Effector memory CD4-positive, alpha-beta T cell (primary cell): ENCODE data around the gene ZDHHC8.

Experiments
- DNase-seq, 3 donors: peaks; one replicate each; pipeline ENCODE4 v3.0.0-alpha.2; 2020
- H3K27ac ChIP-seq: 2 replicates; pipeline ENCODE4 v1.7.0; 2013; ENCODE audit warnings: mild to moderate bottlenecking, low read length, moderate library complexity; ENCODE audit not compliant: insufficient read depth, poor library complexity, severe bottlenecking
- H3K27me3 ChIP-seq: replicated peaks from 2 replicates; pipeline ENCODE4 v1.7.0; 2013; ENCODE audit warnings: mild to moderate bottlenecking, low read length; ENCODE audit not compliant: insufficient read depth, control insufficient read depth, poor library complexity, severe bottlenecking
- H3K36me3 ChIP-seq: 2 replicates; pipeline ENCODE4 v1.7.0; 2013; ENCODE audit warnings: mild to moderate bottlenecking, low read length, moderate library complexity; ENCODE audit not compliant: control insufficient read depth, insufficient read depth
- H3K4me1 ChIP-seq: 2 replicates; pipeline ENCODE4 v1.7.0; 2013; ENCODE audit warnings: low read length, mild to moderate bottlenecking; ENCODE audit not compliant: control insufficient read depth, insufficient read depth, poor library complexity, severe bottlenecking
- H3K4me3 ChIP-seq: 2 replicates; pipeline ENCODE4 v1.7.0; 2013; ENCODE audit warnings: low read length, low read depth, mild to moderate bottlenecking; ENCODE audit not compliant: insufficient read depth, poor library complexity, severe bottlenecking
- H3K9me3 ChIP-seq: 2 replicates; pipeline ENCODE4 v1.7.0; 2013; ENCODE audit warnings: mild to moderate bottlenecking, low read length, moderate library complexity; ENCODE audit not compliant: control insufficient read depth

ZDHHC8 gene

DNA sequence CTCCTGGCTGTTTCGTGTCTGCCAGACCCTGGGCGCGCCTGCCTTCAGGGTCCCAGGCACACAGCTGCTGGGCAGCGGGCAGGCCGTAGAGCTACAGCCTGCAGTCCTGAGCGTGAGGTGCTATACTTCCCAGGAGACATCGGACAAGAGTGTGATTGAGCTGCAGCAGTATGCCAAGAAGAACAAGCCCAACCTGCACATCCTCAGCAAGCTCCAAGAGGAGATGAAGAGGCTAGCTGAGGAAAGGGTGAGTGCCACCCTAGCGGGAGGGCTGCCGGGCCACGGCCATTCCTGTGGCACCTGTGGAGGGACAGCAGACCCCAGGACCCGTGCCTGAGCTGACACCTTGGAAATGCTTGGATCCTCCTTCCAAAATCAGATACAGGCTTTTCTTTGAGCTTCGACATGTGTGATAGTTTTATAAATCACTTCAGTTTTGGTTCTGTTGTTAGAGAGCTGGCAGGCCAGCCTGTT, 22.8 kb upstream of the ZDHHC8 start:
- Histone ChIP-seq H3K27ac (no peak overlapping the region), H3K9me3 (no peaks in the 10 kb centered on the region), H3K4me1 (no peaks in the 10 kb centered on the region), H3K27me3 (no peaks in the 10 kb centered on the region), H3K4me3 (no peak overlapping the region), H3K36me3 (peaks cover 71% of the 10 kb centered on the region)
- DNase-seq: no peak

DNA sequence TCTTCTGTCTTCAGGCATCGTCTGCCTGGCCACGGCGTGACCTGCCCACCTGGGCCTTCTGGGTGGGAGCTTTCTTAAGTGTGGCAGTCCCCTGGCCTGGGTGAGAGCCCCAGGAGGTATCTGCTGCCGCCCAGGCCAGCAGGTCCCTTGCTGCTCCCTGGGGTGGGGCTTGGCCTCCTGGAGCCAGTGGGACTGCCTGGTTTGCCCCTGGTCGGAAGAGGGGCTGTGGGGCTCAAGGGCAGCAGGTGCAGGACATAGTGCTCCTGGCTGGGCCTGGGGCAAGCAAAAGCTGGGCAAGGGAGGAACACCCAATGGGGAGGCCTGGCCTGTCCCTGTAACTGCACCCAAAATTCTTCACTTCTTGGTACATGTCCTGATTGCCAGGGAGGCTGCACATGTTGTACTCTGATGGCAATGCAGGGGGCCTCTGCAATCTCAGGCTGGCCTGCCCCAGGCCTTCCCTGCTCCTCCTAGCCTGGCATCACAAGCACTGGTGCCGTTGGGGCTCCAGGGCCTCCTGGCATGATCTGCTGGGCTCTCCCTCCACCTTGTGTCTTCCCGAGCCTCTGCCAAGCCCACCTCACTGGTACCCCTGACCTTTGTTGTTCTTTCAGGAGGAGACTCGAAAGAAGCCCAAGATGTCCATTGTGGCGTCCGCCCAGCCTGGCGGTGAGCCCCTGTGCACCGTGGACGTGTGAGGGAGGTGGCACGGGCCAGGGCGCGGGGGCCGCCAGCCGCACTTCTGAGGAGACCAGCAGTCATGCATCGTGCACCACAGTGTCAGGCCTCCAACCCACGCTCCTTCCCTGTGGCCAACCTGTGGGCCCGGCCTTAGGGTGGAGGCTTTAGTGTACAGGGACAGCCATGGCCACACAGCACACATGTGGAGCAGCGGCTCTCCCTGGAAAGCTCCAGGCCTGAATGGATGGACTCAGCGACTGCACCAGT, 21.9 kb upstream of the ZDHHC8 start:
- H3K36me3 ChIP-seq: peaks cover 80% of the 10 kb centered on the region
- H3K27ac ChIP-seq: no peak overlapping the region
- DNase-seq: no peak
- H3K27me3 ChIP-seq: no peaks in the 10 kb centered on the region
- H3K9me3 ChIP-seq: no peaks in the 10 kb centered on the region
- no peaks in the 10 kb centered on the region for H3K4me1 ChIP-seq
- H3K4me3 ChIP-seq: no peak overlapping the region

DNA sequence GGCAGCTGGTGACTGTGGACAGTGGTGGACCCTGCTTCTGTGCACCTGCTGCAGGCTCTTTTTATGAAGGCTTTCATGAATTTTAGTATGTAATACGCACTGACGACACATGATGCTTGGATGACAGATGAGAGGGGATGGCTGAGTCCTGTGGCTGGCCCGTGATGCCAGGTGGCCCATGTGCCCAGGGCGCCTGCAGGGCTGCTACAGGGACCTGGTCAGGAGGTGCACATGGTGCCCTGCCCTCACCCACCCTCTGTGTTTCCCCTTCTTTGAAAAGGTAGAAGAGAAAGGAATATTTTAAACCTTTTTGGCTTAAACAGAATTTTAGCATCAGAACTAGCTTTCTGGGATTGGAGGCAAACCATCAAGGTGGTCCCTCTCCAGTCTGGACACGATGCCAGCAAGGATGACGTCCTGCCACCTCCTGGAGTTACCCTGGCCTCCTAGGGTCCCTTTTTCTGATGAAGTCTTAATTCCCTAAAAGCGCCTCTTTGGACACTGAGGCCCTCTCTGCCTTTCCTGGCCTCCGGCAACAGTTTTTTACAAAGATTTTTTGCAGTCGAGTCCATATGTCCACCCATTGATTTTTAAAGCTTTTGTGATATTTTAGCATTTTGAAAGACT, 21.1 kb upstream of the ZDHHC8 start:
- no peaks in the 10 kb centered on the region for H3K4me1 ChIP-seq
- H3K36me3 ChIP-seq: peaks cover 81% of the 10 kb centered on the region
- H3K27me3 ChIP-seq: no peaks in the 10 kb centered on the region
- H3K27ac ChIP-seq: no peak overlapping the region
- no peak overlapping the region for H3K4me3 ChIP-seq
- no peak for DNase-seq
- no peaks in the 10 kb centered on the region for H3K9me3 ChIP-seq

DNA sequence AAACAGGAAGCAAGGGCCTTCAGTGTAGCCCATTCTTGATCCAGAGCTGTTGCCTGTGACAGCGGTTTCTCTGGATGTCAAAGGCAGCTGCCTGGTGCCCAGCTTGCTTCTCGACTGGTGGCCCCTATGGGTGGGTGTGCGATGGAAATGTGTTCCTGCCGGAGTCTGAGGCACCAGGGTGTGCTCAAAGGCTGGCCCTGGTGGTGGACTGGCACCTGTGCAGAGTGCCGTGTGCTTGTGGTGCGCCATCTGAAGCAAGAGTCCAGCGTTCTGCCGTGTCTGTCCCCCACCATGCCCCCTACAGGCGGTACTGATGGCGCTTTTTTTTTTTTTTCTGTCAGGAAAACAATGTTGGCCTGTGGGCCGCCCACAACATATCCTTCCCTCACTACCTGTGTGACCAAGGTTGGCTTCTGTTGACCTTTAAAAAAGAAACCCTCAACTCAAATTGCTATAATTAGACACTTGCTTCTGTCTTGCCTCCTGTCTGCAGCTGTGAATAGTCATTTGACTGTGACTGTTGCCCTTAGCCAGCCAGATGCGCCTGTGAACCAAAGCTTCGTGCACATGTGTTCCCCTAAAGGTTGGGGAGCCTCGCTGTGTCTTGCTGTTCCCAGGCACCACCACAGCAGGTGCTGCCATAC, 20.4 kb upstream of the ZDHHC8 start:
- Histone ChIP-seq H3K4me3 (no peak overlapping the region), H3K27ac (no peak overlapping the region), H3K27me3 (no peaks in the 10 kb centered on the region), H3K4me1 (peaks cover 4% of the 10 kb centered on the region), H3K36me3 (peaks cover 80% of the 10 kb centered on the region), H3K9me3 (no peaks in the 10 kb centered on the region)
- DNase-seq: no peak

DNA sequence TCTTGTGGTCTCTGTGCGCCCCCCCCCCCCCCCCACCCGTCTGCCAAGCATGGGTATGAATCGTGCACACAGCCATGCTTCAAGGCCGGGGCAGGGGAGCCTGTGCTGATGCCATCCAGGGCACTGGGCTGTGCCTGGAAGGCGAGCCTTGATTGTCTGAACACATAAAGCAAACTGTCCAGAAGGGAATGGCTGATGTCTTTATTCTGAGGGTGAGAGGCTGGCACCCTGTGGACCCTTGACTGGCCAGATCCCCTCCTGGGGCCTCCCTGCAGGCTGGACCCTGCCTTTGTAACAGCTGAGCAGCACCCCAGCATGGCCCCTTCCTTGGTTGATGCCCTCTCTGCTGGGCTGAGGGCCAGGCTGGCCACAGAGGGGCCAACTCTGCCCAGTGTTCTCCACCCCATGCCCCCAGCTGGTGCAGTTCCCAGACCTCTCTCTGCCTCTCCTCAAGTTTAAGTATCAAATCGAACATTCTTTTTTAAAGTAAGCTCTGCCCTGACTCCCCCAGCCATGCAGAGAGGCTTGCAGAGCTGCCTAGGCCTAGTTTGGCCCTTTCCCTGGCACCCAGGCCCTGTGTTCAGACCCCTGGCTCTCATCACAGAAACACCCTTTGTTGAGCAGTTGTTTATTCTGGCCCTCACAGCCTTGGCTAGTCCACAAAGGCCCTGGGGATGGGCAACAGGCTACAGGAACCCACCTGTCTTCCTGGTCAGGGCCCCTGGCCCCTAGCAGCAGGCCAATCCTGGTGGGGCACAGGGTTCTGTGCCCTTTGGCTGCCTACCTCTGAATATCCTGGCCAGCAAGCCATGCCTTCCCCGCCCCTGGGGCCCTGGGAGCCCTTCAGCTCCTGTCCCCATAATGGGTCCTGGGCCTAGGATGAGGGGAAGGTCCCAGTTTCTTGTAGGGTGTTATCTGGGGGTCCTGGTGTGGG, 19.6 kb upstream of the ZDHHC8 start:
- peaks cover 73% of the 10 kb centered on the region for H3K36me3 ChIP-seq
- no peak overlapping the region for H3K27ac ChIP-seq
- H3K9me3 ChIP-seq: no peaks in the 10 kb centered on the region
- no peaks in the 10 kb centered on the region for H3K27me3 ChIP-seq
- peaks cover 11% of the 10 kb centered on the region for H3K4me1 ChIP-seq
- H3K4me3 ChIP-seq: no peak overlapping the region
- DNase-seq: no peak

DNA sequence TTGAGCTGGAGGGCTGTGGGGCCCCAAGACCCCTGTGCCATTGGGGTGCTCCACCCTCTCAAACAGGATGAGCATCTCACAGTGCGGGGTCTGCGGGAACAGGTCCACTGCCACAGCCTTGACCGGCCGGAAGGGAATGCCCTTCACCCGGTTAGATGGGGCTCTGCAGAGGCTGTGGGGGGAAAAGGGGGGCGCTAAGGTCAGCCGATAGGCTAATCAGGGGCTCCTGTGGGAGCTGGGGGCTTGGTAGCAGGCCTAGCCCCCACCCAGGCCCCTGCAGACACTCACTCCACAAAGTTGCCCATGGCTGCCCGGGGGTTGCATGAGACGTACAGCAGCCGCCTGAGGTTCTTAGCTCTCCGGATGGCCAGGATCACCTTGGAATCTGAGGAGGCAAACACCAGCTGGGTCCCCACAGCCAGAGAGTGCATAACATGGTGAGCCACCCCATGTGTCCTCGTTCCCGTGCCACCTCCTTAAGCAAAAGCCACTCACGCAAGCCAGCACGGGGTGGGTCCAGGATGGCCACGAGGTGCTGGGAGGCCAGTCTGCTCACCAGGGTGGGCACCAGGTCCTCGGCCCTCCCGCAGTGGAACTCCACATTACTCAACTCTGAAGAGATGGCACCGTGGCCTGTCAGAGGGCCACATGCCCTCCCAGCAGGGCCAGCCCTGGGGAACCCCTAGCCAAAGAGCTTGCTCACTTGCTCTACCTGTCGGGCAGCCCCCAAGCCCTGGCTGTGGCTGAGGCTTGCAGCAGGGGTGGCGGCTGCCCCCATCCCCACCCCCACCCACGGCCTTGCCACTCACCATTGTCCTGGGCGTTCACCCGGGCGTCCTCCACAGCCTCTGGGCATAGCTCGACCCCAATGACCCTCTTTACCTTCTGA, 18.7 kb upstream of the ZDHHC8 start:
- Histone ChIP-seq H3K9me3 (no peaks in the 10 kb centered on the region), H3K4me3 (no peak overlapping the region), H3K4me1 (peaks cover 11% of the 10 kb centered on the region), H3K27ac (no peak overlapping the region), H3K36me3 (peaks cover 64% of the 10 kb centered on the region), H3K27me3 (no peaks in the 10 kb centered on the region)
- DNase-seq: no peak

DNA sequence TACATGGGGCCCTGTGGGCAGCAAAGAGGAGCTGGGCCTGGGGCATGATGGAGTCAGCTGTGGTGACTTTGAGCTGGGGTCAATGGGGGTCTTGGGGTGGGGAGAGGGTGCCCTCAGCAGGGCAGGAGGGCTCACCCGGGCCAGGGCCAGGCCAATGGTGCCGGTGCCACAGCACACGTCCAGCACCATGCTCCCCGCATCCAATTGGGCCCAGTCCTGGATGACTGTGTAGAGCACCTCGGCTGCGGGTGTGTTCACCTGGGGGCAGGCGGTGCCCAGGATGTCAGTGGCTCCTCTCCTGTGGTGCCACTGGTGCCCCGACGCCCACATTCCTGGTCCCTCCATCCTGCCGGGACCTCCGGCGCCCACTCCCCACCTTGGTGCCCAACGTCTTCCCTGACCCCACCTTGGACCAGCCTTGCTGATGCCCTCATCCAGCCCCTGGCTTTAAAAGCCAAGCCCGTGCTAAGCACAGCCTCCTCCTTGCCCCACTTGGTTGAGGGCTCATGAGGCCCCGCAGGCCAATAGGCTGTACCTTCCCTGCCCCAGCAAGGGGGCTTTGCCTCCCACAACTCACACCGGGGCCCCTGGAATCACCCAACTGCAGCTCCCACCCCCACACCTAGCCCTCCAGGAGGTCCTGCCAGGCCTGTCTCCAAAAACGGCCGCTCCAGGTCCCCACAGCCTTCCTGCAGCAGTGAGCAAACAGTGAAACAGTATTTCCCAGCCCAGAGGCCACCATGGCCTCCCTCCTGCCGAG, 17.9 kb upstream of the ZDHHC8 start:
- Histone ChIP-seq H3K27me3 (no peaks in the 10 kb centered on the region), H3K36me3 (peaks cover 57% of the 10 kb centered on the region)

DNA sequence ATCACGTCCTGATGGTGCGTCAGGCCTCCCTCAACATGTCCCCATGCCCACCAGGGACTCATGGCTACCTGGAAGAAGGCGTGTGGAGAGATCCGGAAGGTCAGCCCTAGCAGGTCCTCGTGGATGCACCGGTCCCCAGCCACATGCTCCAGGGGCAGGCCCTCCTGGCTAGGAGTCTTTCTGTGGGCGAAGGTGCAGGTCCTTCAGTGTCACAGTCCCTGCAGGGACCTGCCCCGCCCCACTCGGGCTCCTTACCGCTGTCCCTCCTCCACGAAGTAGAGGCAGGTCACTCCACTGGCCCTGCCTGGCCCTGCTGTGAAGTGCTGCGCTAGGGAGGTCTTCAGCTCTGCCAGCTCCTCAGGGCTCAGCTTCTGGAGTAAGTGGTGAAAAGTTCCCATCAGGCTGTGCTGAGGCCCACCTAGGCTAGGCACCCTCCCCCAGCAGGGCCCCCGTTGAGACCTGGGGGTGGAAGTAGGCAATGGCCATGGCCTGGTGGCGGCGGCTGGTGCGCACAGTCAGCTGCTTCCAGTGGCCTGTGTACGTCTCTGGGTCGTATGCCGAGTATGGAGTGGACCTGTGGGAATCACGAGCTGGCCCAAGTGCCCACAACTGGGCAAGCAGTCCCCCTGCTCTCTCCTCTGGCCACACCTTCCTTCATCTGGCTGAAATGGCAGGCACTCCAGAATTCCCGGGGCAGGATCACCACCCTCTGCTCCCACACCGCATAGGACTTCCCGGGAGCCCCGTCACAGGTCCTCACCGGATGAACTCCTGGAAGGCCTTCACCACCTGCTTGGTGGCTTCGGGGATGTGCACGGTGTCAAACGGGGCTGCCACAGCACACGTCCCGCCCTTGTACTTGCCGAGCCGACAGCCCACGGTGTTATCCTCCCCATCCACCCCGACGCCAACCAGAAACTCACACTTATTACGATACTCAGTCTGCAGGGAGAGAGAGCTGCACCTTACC, 16.8 kb upstream of the ZDHHC8 start:
- no peak overlapping the region for H3K4me3 ChIP-seq
- no peak for DNase-seq
- peaks cover 53% of the 10 kb centered on the region for H3K36me3 ChIP-seq
- no peaks in the 10 kb centered on the region for H3K27me3 ChIP-seq
- H3K27ac ChIP-seq: no peak overlapping the region
- peaks cover 20% of the 10 kb centered on the region for H3K4me1 ChIP-seq
- no peaks in the 10 kb centered on the region for H3K9me3 ChIP-seq

More for the DNA sequence above, 17.9 kb upstream of the ZDHHC8 start:
- H3K9me3 ChIP-seq: no peaks in the 10 kb centered on the region
- H3K4me3 ChIP-seq: no peak overlapping the region
- no peak overlapping the region for H3K27ac ChIP-seq
- H3K4me1 ChIP-seq: peaks cover 19% of the 10 kb centered on the region
- no peak for DNase-seq
